Astrocyte of the spinal cord (primary cell): ENCODE measurements around the gene HIVEP3.

Experiments
- DNase-seq: peaks from one replicate; pipeline ENCODE4 v3.0.0; 2011; ENCODE audit warnings: low read depth, low spot score
- H3K4me3 ChIP-seq: 2 replicates; pipeline ENCODE4 v1.5.1; 2011; ENCODE audit warnings: low read depth, mild to moderate bottlenecking, low read length, moderate library complexity
- in situ Hi-C: cut with HindIII; loops from 2 replicates; pipeline ENCODE4 v1.10.0; 2017; ENCODE audit warnings: low sequenced_read_pairs
- TF ChIP-seq, protein P1 (sequence below): IDR thresholded peaks from 2 replicates; pipeline ENCODE4 v1.5.1; 2012; ENCODE audit warnings: low read depth, mild to moderate bottlenecking, low read length, inconsistent platforms

The HIVEP3 gene

DNA sequence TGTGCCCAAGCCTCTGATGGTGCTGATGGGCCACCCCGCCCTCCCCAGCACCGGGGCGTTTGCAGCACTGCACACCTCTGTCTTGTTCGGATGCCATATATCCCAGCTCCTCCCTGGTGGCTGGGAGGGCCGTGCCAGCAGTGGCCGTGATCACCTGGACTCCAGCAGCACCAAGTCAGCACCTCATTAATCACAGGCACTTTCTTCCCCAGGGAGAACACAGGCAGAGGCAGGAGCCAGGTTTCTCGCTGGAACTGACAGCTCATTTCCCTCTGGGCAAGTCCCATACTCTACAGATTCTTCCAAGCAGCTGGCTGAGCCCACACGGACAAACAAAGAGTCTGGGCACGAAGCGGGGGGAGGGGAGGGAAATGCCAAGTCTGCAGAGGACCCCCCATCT is 292.6 kb downstream of the HIVEP3 start:
- TF ChIP-seq, protein P1, sequence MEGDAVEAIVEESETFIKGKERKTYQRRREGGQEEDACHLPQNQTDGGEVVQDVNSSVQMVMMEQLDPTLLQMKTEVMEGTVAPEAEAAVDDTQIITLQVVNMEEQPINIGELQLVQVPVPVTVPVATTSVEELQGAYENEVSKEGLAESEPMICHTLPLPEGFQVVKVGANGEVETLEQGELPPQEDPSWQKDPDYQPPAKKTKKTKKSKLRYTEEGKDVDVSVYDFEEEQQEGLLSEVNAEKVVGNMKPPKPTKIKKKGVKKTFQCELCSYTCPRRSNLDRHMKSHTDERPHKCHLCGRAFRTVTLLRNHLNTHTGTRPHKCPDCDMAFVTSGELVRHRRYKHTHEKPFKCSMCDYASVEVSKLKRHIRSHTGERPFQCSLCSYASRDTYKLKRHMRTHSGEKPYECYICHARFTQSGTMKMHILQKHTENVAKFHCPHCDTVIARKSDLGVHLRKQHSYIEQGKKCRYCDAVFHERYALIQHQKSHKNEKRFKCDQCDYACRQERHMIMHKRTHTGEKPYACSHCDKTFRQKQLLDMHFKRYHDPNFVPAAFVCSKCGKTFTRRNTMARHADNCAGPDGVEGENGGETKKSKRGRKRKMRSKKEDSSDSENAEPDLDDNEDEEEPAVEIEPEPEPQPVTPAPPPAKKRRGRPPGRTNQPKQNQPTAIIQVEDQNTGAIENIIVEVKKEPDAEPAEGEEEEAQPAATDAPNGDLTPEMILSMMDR = no peak
- in situ Hi-C loops = no loop called here
- no peak for DNase-seq
- H3K4me3 ChIP-seq = no peak overlapping the region

DNA sequence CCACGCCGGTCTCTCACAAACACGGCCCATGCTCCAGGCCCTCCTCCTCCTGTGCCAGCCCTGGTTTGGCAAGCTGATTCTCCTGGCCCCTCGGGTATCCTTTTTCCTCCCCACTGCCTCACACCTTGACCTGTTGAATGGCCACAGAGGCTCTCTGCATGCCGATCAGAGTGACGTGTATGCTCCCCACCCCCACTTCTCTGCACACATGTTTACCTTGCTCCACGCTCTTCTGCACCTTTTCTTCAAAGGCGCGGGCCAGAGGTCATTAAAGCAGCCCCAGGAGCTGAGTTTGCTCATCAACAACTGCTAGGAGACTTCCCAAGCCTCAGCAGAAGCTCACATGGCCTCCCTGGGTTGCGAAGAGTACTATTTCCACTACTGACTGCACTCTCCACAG is 295.0 kb downstream of the HIVEP3 start:
- no peak for DNase-seq
- no peak overlapping the region for H3K4me3 ChIP-seq
- in situ Hi-C loops = no loop called here
- TF ChIP-seq, protein P1 = no peak

DNA sequence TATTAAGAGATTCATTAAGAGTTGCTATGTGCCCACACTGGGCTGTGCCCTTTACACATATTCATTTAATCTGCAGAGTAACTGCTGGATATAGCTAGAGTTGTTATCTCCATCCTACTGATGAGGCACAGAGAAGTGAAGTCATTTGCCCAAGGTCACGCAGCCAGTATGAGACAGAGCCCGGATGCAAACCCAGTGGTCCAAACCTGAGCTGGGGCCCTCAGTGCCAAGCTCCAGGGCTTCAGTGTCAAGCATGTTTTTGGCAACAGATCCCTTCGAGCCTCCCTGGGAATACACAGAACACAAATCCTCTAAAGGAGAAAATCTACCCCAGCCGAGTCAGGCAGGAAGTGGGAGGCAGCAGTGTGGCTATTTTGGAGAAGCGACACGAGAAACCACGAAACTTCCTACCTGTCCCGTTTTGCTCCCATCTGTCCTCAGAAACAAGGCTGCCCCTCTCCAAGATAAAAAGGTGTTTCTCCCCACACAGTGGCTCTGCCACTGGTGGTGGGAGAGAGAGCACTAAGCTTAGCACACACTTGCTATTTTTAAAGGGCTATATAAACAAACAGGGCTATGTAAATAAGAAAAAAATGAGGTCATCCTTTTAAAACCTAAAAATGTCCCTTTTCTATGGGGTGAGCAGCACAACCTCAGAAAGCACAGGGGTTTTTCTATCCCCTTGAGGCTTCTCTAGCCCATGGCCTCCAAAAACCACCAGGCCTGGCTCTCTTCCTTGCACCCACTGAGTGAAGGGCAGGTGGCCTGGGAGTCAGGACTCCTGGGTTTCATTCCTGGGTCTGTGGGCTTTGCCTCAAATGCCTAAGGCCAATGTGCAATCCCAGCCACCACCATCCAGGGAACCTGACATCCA is 295.6 kb downstream of the HIVEP3 start:
- in situ Hi-C loops = no loop called here
- no peak for DNase-seq
- no peak overlapping the region for H3K4me3 ChIP-seq
- TF ChIP-seq, protein P1 = no peak

DNA sequence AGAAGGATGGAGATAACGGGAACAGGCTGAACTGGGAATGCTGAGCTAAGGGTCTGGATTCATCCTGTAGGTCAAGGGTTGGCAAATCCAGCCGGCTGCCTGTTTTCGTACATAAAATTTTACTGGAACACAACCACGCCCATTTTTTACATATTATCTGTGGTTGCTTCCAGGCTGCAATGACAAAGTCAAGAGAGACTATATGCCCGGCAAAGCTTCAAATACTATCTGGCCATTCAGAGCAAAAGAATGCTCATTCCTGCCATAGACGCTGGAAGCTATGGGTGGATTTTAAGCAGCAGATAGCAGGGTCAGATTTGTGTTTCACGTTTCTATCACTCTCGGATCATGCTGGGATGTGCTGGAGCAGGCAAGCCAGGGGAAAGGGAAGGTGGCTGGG is 296.3 kb downstream of the HIVEP3 start:
- TF ChIP-seq, protein P1 = no peak
- no peak for DNase-seq
- no peak overlapping the region for H3K4me3 ChIP-seq
- in situ Hi-C loops = no loop called here

DNA sequence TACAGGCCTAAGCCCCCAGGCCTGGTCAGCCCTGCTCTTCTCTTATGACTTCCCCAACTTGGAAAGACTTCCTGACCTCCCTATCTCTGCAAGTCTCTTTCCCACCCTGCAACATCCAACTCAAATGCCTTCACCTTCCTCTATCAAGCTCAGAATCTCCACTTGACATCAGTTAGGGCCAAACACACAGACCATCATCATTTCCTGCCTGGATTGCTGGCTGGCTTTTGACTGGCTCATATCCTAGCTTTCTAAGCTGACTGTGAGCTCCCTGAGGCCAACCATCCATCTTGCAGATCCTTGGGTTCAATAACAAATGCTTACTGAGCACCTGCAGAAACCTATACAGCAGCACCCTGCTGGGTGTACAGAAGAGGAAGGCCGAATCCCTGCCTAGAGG is 296.9 kb downstream of the HIVEP3 start:
- H3K4me3 ChIP-seq = no peak overlapping the region
- in situ Hi-C loops = no loop called here
- TF ChIP-seq, protein P1 = no peak
- no peak for DNase-seq

DNA sequence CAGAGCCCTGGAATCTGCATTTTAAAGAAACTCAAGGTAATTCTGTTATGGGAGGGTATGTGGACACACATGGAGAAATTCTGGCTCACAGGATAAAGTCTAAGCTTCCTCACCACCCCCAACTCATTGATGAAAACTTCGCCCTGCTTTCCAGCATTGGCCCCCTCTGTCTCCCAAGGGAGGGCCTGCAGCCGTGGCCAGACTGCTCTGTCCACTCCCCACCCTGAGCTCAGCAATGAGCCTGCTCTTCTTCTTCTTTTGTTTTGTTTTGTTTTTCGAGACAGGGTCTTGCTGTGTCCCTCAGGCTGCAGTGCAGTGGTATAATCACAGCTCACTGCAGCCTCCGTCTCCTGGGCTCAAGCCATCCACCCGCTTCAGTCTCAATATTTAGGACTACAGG is 297.5 kb downstream of the HIVEP3 start:
- TF ChIP-seq, protein P1 = no peak
- in situ Hi-C loops = no loop called here
- no peak for DNase-seq
- H3K4me3 ChIP-seq = no peak overlapping the region
